Adrenal gland (tissue), 12 donors: Measurements from ENCODE around the gene RAB11B. TPM values are rescaled to one million over a fixed set of nuclear protein-coding genes. Genes with fewer than 3 reads are reported as not detected.

Experiments
- DNase-seq, 7 donors: peaks; one replicate each; pipeline ENCODE4 v3.0.0-alpha.2; 2019 to 2020
- H3K27ac ChIP-seq, 5 donors: fragments of 200-600 bp; sonication (generic) in 4 of 5; 1 replicate in 3 of 5; 2 replicates in 2 of 5; pipeline versions ENCODE4 v1.5.1 to v1.8.0; 2016 to 2020; ENCODE audit warnings: mild to moderate bottlenecking in 1 of 5
- H3K27me3 ChIP-seq: fragments of 200-600 bp; 2 replicates; pipeline ENCODE4 v1.8.0; 2021
- H3K36me3 ChIP-seq, 2 donors: fragments of 200-600 bp; replicated peaks in 1 of 2; 1 replicate in 1 of 2; 2 replicates in 1 of 2; pipeline versions ENCODE4 v1.5.1 to v1.8.0; 2018 to 2022
- H3K4me1 ChIP-seq, 2 donors: fragments of 200-600 bp; replicated peaks in 1 of 2; 1 replicate in 1 of 2; 2 replicates in 1 of 2; pipeline versions ENCODE4 v1.5.1 to v1.8.0; 2018 to 2021
- H3K4me3 ChIP-seq, 4 donors: fragments of 200-600 bp; sonication (generic) in 3 of 4; one replicate each; pipeline ENCODE4 v1.5.1; 2016 to 2018
- H3K9me3 ChIP-seq, 3 donors: fragments of 200-600 bp; sonication (generic) in 1 of 3; replicated peaks in 1 of 3; 1 replicate in 2 of 3; 2 replicates in 1 of 3; pipeline versions ENCODE4 v1.5.1 to v1.8.0; 2016 to 2021
- CTCF ChIP-seq, 6 experiments: fragments of 450-650 bp in 4 of 6; fragments of 200-600 bp in 2 of 6; sonication (generic) in 1 of 6; IDR thresholded peaks; 1 replicate in 5 of 6; 2 replicates in 1 of 6; pipeline versions ENCODE4 v1.5.1 to v1.8.0; 2016 to 2021; ENCODE audit warnings: antibody characterized with exemption in 6 of 6, mild to moderate bottlenecking in 2 of 6, moderate library complexity in 1 of 6
- POLR2A ChIP-seq, 2 donors: fragments of 450-650 bp; IDR thresholded peaks; one replicate each; pipeline ENCODE4 v1.6.1; 2017; ENCODE audit warnings: antibody characterized with exemption in 2 of 2, mild to moderate bottlenecking in 2 of 2, moderate library complexity in 1 of 2
- WGBS, 4 donors: extraction: QIAGEN DNeasy Blood & Tissue Kit in 2 of 4; methylation state at CpG; one replicate each; pipeline versions ENCODE4 v1.1.5 to v1.1.7; 2013 to 2017; 5-methylcytosine and 5-hydroxymethylcytosine counted together
- intact Hi-C, 2 donors: fragments of 100-400 bp; cut with DNase I; formaldehyde crosslinking; loops; one replicate each; pipeline versions ENCODE4 v1.14.1 to v1.15.0; 2022 to 2023
- polyA plus RNA-seq, 3 donors: library from polyadenylated mRNA; stranded (reverse); fragments of 200-250 nt in 2 of 3; fragments of 350-450 nt in 1 of 3; fragmentation: Illumina TruSeq in 1 of 3; extraction: RNeasy Lipid Tissue Mini Kit (QIAGEN cat#74804) in 1 of 3; gene quantifications; one replicate each; pipeline ENCODE4 v1.2.3, GENCODE V29; 2013 to 2014
- total RNA-seq, 9 donors: library from RNA; depleted of rRNA in 4 of 9; stranded (reverse); fragments of >200 nt in 4 of 9; fragments of 120-200 nt in 1 of 9; fragmentation: NEBNext Ultra II Directional in 1 of 9; extraction: Animal tissue kit (Norgen Biotek cat#: 25700) in 1 of 9; gene quantifications; one replicate each; pipeline versions ENCODE4 v1.1.0 to v1.2.4, GENCODE V29; 2013 to 2023
- donor health status: healthy with polysubstance abuse.
- donor health status: Bipolar disorder and iron deficiency.
- donor health status: DM: yes; HTN: yes; CAD: no.
- donor health status: DM: no; HTN: no; CAD: no.
- donor health status: DM: no; HTN: no; CAD: no.
- donor health status: DM: yes; HTN: yes; CAD: no.

RAB11B gene
- total and polyA plus RNA-seq, 12 donors: 10.7 to 155 (median 72.2) TPM

GRCh38 chr19:8390617-8390981 is 439 bp downstream of the RAB11B start:
- DNase-seq: peak; percentile 97 to 99 (median 98)
- H3K4me3 ChIP-seq: peak overlapping the region; percentile 44 to 94 (median 72)
- no peaks in the 10 kb centered on the region for H3K9me3 ChIP-seq
- intact Hi-C loops: no loop called here
- H3K27ac ChIP-seq: peak overlapping the region; percentile 97 to 100 (median 100)
- WGBS, 4 donors: 0 to 1% (median 0%) methylated on average over 6 to 28 of the region's 28 CpGs
- H3K36me3 ChIP-seq: no peaks in the 10 kb centered on the region
- H3K27me3 ChIP-seq: no peaks in the 10 kb centered on the region
- TF ChIP-seq CTCF (IDR thresholded peaks at IDR 0.05) (no peak), POLR2A (IDR thresholded peaks at IDR 0.05) (peak in 1 of 2 donors; percentile 6)
- peaks cover 35 to 48% of the 10 kb centered on the region in 2 donors for H3K4me1 ChIP-seq

GRCh38 chr19:8391198-8392016 is 1.2 kb downstream of the RAB11B start:
- intact Hi-C loops: no loop called here

GRCh38 chr19:8392017-8392591 is 1.9 kb downstream of the RAB11B start:
- Histone ChIP-seq H3K9me3 (no peaks in the 10 kb centered on the region), H3K36me3 (no peaks in the 10 kb centered on the region), H3K27me3 (no peaks in the 10 kb centered on the region), H3K4me3 (peak overlapping the region in 1 of 4 donors; percentile 15), H3K27ac (peak overlapping the region; percentile 27 to 100 (median 97)), H3K4me1 (peaks cover 35 to 58% of the 10 kb centered on the region in 2 donors)
- intact Hi-C loops: no loop called here
- DNase-seq: peak; percentile 52 to 83 (median 74)
- WGBS, 4 donors: 6 to 26% (median 12%) methylated on average over 6 to 11 of the region's 11 CpGs
- TF ChIP-seq CTCF (IDR thresholded peaks at IDR 0.05): no peak
- TF ChIP-seq POLR2A (IDR thresholded peaks at IDR 0.05): peak in 1 of 2 donors; percentile 55

More at GRCh38 chr19:8391198-8392016, 1.2 kb downstream of the RAB11B start:
- Histone ChIP-seq H3K27ac (peak overlapping the region in 4 of 5 donors; percentile 27 to 100 (median 98)), H3K27me3 (no peaks in the 10 kb centered on the region), H3K9me3 (no peaks in the 10 kb centered on the region), H3K36me3 (no peaks in the 10 kb centered on the region), H3K4me1 (peaks cover 35 to 54% of the 10 kb centered on the region in 2 donors), H3K4me3 (peak overlapping the region in 1 of 4 donors; percentile 73)
- peak in 4 of 7 donors; percentile 42 to 53 (median 42) for DNase-seq
- TF ChIP-seq POLR2A (IDR thresholded peaks at IDR 0.05) (no peak), CTCF (IDR thresholded peaks at IDR 0.05) (no peak)
- 25 to 80% (median 70%) methylated on average over 4 to 23 of the region's 23 CpGs for WGBS, 4 donors

GRCh38 chr19:8393192-8393870 is 3.2 kb downstream of the RAB11B start:
- Histone ChIP-seq H3K9me3 (no peaks in the 10 kb centered on the region), H3K36me3 (no peaks in the 10 kb centered on the region), H3K27me3 (no peaks in the 10 kb centered on the region), H3K4me1 (peaks cover 35 to 68% of the 10 kb centered on the region in 2 donors), H3K27ac (peak overlapping the region in 3 of 5 donors; percentile 52 to 100 (median 71)), H3K4me3 (no peak overlapping the region)
- 54 to 76% (median 72%) methylated on average over 2 to 8 of the region's 8 CpGs for WGBS, 4 donors
- intact Hi-C loops: no loop called here
- TF ChIP-seq CTCF (IDR thresholded peaks at IDR 0.05) (no peak), POLR2A (IDR thresholded peaks at IDR 0.05) (no peak)
- peak in 1 of 7 donors; percentile 47 for DNase-seq
